ENCODE data around the gene MCM3.
A peak's percentile ranks its signal among the peaks of the same experiment; 100 is the strongest.

MCM3 gene

DNA sequence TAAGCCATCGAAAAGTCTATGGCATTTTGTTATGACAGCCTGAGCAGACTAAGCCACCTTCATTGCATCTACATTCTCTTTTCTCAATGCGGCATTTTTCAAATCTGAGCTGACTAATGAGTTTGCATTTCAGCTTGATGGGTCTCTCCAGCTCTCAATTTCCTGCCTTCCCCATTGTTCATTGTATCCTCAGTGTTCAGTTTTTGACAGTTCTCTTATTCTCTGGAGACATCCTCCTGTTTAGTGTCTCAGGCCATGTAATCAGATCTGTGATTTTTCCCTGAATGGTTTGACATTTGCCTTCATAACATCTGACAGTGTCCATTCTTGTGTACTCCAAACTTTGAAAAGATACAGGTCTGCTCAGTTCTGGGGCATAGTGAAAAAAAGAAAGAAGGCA, 27.9 kb upstream of the MCM3 start:
- no peak for TF ChIP-seq CTCF (conservative IDR thresholded peaks at IDR 0.05; ENCODE audit: low read length)
- no peak overlapping the region for H3K4me3 ChIP-seq (ENCODE audit: low read length)
- no peak for DNase-seq (ENCODE audit: low read depth)

- H3K4me3 ChIP-seq (ENCODE audit: low read length), result no peak overlapping the region
- DNase-seq (ENCODE audit: low read depth), result no peak
- TF ChIP-seq CTCF (conservative IDR thresholded peaks at IDR 0.05; ENCODE audit: low read length), result no peak
Observed at GRCh38 chr6:52310932-52311331, 26.4 kb upstream of the MCM3 start.

- DNase-seq (ENCODE audit: low read depth), result no peak
Observed at GRCh38 chr6:52307900-52308372, 23.4 kb upstream of the MCM3 start.

DNA sequence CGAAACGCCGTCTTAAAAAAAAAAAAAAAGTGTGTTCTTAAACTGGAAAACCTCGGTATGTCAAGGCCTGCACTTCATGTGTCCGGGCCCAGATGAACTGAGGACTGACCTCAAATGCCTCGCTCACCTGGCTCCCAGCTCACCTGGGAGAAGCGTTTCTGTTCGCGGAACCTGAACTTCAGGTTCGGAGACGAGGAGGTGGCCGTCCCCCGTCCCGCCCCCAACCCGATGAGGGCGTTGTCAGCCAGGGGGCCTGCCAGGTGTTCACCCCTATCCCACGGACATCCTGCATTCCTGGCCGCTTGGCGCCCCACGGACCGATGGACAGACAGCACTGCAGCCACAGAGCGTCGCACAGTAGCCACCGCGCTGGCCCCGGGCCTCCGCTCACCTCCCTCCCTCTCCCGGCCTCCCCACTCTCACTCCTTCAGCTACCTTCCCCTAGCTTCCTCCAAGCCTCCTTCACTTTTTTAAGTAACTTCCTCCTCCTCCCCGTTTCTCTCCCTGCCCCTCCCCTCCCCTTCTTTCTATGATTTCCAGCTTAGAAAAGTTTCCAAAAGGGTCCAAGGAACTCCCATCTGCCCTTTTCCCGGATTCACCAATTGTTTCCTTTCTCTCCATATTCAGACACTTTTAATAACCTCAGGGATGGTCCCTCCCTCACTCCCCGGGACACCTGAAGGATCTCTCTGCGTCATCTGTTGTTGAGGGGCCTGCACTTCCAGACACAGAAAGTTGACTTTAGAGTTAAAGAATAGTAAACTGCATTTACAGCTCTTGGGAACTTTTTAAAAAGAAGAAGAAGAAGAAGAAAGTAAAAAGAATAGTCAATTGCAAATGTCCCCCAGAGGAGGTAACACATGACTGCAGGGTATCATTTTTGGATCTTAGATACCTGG, 22.7 kb upstream of the MCM3 start:
- no peak overlapping the region for H3K4me3 ChIP-seq (ENCODE audit: low read length)
- TF ChIP-seq CTCF (conservative IDR thresholded peaks at IDR 0.05; ENCODE audit: low read length), result no peak
- DNase-seq (ENCODE audit: low read depth), result no peak

More at GRCh38 chr6:52307900-52308372, 23.4 kb upstream of the MCM3 start:
- no peak for TF ChIP-seq CTCF (conservative IDR thresholded peaks at IDR 0.05; ENCODE audit: low read length)
- H3K4me3 ChIP-seq (ENCODE audit: low read length), result no peak overlapping the region

GRCh38 chr6:52305948-52306767, 21.6 kb upstream of the MCM3 start:
- TF ChIP-seq CTCF (conservative IDR thresholded peaks at IDR 0.05; ENCODE audit: low read length), result no peak
- no peak for DNase-seq (ENCODE audit: low read depth)
- no peak overlapping the region for H3K4me3 ChIP-seq (ENCODE audit: low read length)

DNA sequence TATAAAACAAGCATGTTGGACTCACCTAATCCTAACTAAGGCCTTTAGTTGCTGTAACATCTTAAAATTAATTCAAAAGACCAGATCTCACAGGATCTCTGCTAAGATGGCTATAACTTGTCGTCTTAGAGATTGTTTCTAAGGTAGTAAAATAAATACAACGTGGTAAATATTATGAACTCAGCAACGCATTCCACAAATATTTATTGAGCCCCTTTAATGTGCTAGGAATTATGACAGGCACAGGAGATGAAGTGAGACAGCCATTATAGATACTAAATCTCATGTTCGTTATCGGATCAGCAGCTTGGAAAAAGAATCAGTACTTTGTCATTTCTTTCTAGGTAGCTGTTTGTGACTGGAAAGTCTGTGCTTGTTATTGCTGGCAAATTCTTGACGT, 20.9 kb upstream of the MCM3 start:
- no peak overlapping the region for H3K4me3 ChIP-seq (ENCODE audit: low read length)
- DNase-seq (ENCODE audit: low read depth), result peak; percentile 51
- TF ChIP-seq CTCF (conservative IDR thresholded peaks at IDR 0.05; ENCODE audit: low read length), result no peak

All from AG10803 (cell line).